K562 (cell line): ENCODE results near the gene MAP7D1. TPM values are rescaled to one million over a fixed set of nuclear protein-coding genes. Genes with fewer than 3 reads are reported as not detected.

ENCODE experiments used
- AFF1 ChIP-seq, 2 experiments: fragments of 450-650 bp; IDR thresholded peaks; 2 replicates each; pipeline ENCODE4 v1.6.1; 2018; ENCODE audit warnings: mild to moderate bottlenecking in 2 of 2, low read depth in 1 of 2; ENCODE audit not compliant: partially characterized antibody in 2 of 2
- ARID4B ChIP-seq: sonication (generic); formaldehyde crosslinking; IDR thresholded peaks from 2 replicates; pipeline ENCODE4 v1.8.0; 2022; ENCODE audit warnings: mild to moderate bottlenecking, missing genetic modification reagents
- BMI1 ChIP-seq: fragments of 150-350 bp; IDR thresholded peaks from 2 replicates; pipeline ENCODE4 v1.6.1; 2014; ENCODE audit warnings: low read length
- CREM ChIP-seq: IDR thresholded peaks from 2 replicates; pipeline ENCODE4 v1.6.1; 2014; ENCODE audit warnings: antibody characterized with exemption, low read depth
- ELF1 ChIP-seq: fragments of 200-800 bp; sonication (Bioruptor generic); IDR thresholded peaks from 2 replicates; pipeline ENCODE4 v1.6.1; 2016; ENCODE audit warnings: missing genetic modification characterization, missing compliant biosample characterization
- GABPB2 ChIP-seq: fragments of 250-450 bp; sonication (Bioruptor Pico); conservative IDR thresholded peaks from 2 replicates; pipeline ENCODE4 v1.5.1; 2021; ENCODE audit warnings: mild to moderate bottlenecking
- HNRNPL ChIP-seq: fragments of 200-400 bp; formaldehyde crosslinking; IDR thresholded peaks from 2 replicates; pipeline ENCODE4 v1.6.1; 2017; ENCODE audit warnings: low read depth, mild to moderate bottlenecking, low read length
- MAFG ChIP-seq: fragments of 450-650 bp; conservative IDR thresholded peaks from 2 replicates; pipeline ENCODE4 v1.6.1; 2016; ENCODE audit warnings: missing genetic modification characterization, missing compliant biosample characterization
- MIER1 ChIP-seq: fragments of 450-650 bp; IDR thresholded peaks from 2 replicates; pipeline ENCODE4 v1.6.1; 2016; ENCODE audit warnings: antibody characterized with exemption, mild to moderate bottlenecking, low read depth
- POLR2G ChIP-seq: fragments of 200-400 bp; formaldehyde crosslinking; IDR thresholded peaks from 2 replicates; pipeline ENCODE4 v1.6.1; 2017; ENCODE audit warnings: low read depth, mild to moderate bottlenecking, antibody characterized with exemption, low read length, moderate library complexity
- PTTG1 ChIP-seq: fragments of 450-650 bp; IDR thresholded peaks from 2 replicates; pipeline ENCODE4 v1.6.1; 2016; ENCODE audit warnings: low read depth, mild to moderate bottlenecking, missing genetic modification characterization, missing compliant biosample characterization
- RBBP5 ChIP-seq: fragments of 200-600 bp; sonication (generic); IDR thresholded peaks from 2 replicates; pipeline ENCODE4 v1.6.1; 2012; ENCODE audit warnings: borderline replicate concordance, mild to moderate bottlenecking, low read length, control low read depth, inconsistent platforms; ENCODE audit not compliant: insufficient read depth, poor library complexity, severe bottlenecking
- TOE1 ChIP-seq, 2 experiments: fragments of 450-650 bp in 1 of 2; sonication (generic) in 1 of 2; formaldehyde crosslinking in 1 of 2; IDR thresholded peaks; 2 replicates each; pipeline versions ENCODE4 v1.7.1 to v1.8.0; 2016 to 2022; ENCODE audit warnings: borderline replicate concordance in 2 of 2, mild to moderate bottlenecking in 2 of 2, antibody characterized with exemption in 1 of 2, inconsistent platforms in 1 of 2, low read depth in 1 of 2, missing genetic modification reagents in 1 of 2, moderate library complexity in 1 of 2
- U2AF1 ChIP-seq: fragments of 200-400 bp; formaldehyde crosslinking; optimal IDR thresholded peaks from 2 replicates; pipeline ENCODE3; 2017; ENCODE audit warnings: mild to moderate bottlenecking, low read depth, low read length, moderate library complexity
- ZNF436 ChIP-seq: fragments of 250-450, 450-650 bp; sonication (Bioruptor Pico); formaldehyde crosslinking; IDR thresholded peaks from 2 replicates; pipeline ENCODE4 v1.7.0; 2020; ENCODE audit warnings: mild to moderate bottlenecking
- ZNF639 ChIP-seq, 2 experiments: fragments of 200-800 bp in 1 of 2; sonication (Bioruptor generic) in 1 of 2; sonication (generic) in 1 of 2; formaldehyde crosslinking in 1 of 2; IDR thresholded peaks in 1 of 2; conservative IDR thresholded peaks in 1 of 2; 2 replicates each; pipeline versions ENCODE4 v1.5.0 to v1.6.1; 2016 to 2020; ENCODE audit warnings: missing compliant biosample characterization in 1 of 2, missing genetic modification characterization in 1 of 2, missing genetic modification reagents in 1 of 2
- polyA plus RNA-seq, 8 experiments: library from polyadenylated mRNA; depleted of rRNA in 4 of 8; stranded (reverse) in 5 of 8; unstranded in 3 of 8; fragments of >200 nt; fragmentation: Nextera tagmentation in 2 of 8; fragmentation: Illumina TruSeq in 1 of 8; extraction: Ambion mirVana in 2 of 8; extraction: Trizol in 1 of 8; gene quantifications; 2 replicates each; pipeline versions ENCODE4 v1.2.1 to v1.2.3, GENCODE V29; 2011 to 2014; ENCODE audit warnings: inconsistent platforms in 1 of 8, missing spikeins in 1 of 8
- total RNA-seq, 7 experiments: library from RNA; depleted of rRNA in 6 of 7; stranded (reverse); fragments of >200 nt in 6 of 7; fragmentation: Illumina TruSeq in 2 of 7; extraction: Trizol in 2 of 7; gene quantifications; 2 replicates each; pipeline versions ENCODE4 v1.2.1 to v1.2.3, GENCODE V29; 2011 to 2021; ENCODE audit warnings: low replicate concordance in 1 of 7

The MAP7D1 gene
- total and polyA plus RNA-seq, 9 of the 15 experiments (the other 6 are each of a cell fraction or from before 2014, with no cell fraction given) = 3.6 to 108 (median 34.5) TPM

DNA sequence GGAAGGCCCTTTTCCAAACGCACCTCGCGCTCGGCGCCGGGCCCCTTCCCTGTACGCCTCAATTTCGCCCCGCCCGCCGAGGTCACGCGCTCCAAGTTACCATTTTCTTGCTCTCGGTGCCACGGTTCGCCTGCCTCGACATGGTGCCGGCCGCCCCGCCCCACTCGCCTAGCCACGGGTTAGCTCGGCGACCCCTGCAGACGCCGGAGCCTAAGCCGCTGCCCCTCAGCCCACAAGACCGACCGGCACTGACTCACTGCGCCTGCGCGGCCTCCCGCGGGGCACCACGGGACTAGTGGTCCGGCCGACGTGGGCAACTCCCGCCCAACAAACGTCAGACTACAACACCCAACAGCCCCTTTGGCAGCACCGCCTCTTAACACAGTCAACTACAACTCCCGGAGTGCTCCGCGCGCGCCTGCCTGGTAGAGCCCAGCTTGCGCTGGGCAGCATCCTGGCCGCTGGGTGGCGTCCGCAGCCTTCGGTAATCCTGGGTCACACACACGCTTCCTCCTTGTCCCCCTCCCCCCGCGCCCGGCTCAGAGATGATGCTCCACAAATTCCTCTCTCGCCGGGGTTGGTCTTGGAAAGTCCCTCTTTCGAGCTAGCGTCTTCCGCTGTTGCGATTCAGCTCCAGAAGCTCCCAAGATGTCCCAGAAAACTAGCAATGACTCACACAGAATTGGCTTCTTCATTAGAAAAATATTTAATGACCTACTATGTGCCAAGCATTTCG, 6.6 kb upstream of the MAP7D1 start, which contains the start of gene TRAPPC3 (continued):
- peak in 1 of 2 experiments; percentile 85; a peak in 2 of 4 replicates for TF ChIP-seq ZNF639 (CRISPR knock-in tag; conservative IDR thresholded peaks at IDR 0.05 in 1 of 2, IDR thresholded peaks at IDR 0.05 in 1 of 2)
- peak; percentile 87 for TF ChIP-seq RBBP5
- no peak for TF ChIP-seq BMI1
- peak; percentile 41 to 97 for TF ChIP-seq AFF1 (IDR thresholded peaks at IDR 0.05; ENCODE audit: low read depth in 1 of 2, partially characterized antibody in 2 of 2)
- peak; percentile 80 for TF ChIP-seq ELF1 (tag)
- TF ChIP-seq ZNF436 (CRISPR knock-in tag) = no peak
- no peak for TF ChIP-seq PTTG1 (tag)
- TF ChIP-seq TOE1 (IDR thresholded peaks at IDR 0.05; ENCODE audit: borderline replicate concordance) = peak; percentile 87
- peak; percentile 78; the same call in 1 of the 2 replicates for TF ChIP-seq TOE1 (CRISPR knock-in tag; IDR thresholded peaks at IDR 0.05; ENCODE audit: borderline replicate concordance, low read depth)
- TF ChIP-seq HNRNPL = peak; percentile 81; the same call in 1 of the 2 replicates
- no peak for TF ChIP-seq MIER1
- peak; percentile 71 for TF ChIP-seq U2AF1
- TF ChIP-seq MAFG (tag) = no peak
- TF ChIP-seq CREM = peak; percentile 96
- TF ChIP-seq GABPB2 = no peak; the same call in 1 of the 2 replicates
- TF ChIP-seq ARID4B = peak; percentile 73
- TF ChIP-seq POLR2G = peak; percentile 96
